GM18507 (cell line): Measurements from ENCODE around the gene RSPH9.
"Not testable (repeated sequence)": the region's sequence is repeated elsewhere in the genome, so short reads cannot be mapped to it uniquely, and the experiment has no call there.

Experiments
- DNase-seq: peaks from one replicate; pipeline ENCODE4 v3.0.0; 2011; ENCODE audit warnings: low read depth; ENCODE audit not compliant: insufficient read length; ENCODE audit errors: extremely low spot score
- FAIRE-seq: peaks from 2 replicates; lab custom pipeline; 2011; peaks lifted over from hg19 to GRCh38; lab: Jason Lieb, UNC

RSPH9 gene

GRCh38 chr6:43628393-43629103 is 16.3 kb upstream of the RSPH9 start:
- DNase-seq (peak; percentile 18), FAIRE-seq (peak; percentile 53)

GRCh38 chr6:43629104-43629504 is 15.7 kb upstream of the RSPH9 start, which contains the start of gene GTPBP2:
TSS of gene GTPBP2 (minus strand) at chr6:43629264. CDS start at chr6:43629162, 102 bp downstream.
- DNase-seq (peak; percentile 87), FAIRE-seq (peak; percentile 91)

- FAIRE-seq, result peak; percentile 97
- DNase-seq, result peak; percentile 90
These were observed 15.1 kb upstream of the RSPH9 start for GRCh38 chr6:43629505-43630300.

- DNase-seq (no peak), FAIRE-seq (no peak)
These were observed 13.7 kb upstream of the RSPH9 start for GRCh38 chr6:43630980-43631619.

GRCh38 chr6:43633002-43633401 is 11.8 kb upstream of the RSPH9 start:
- FAIRE-seq, DNase-seq: not testable (repeated sequence)

GRCh38 chr6:43634702-43635303 is 10.0 kb upstream of the RSPH9 start:
- no peak for DNase-seq
- FAIRE-seq, result no peak

- DNase-seq, result peak; percentile 71
These were observed 9.2 kb upstream of the RSPH9 start, which contains the start of gene MAD2L1BP for GRCh38 chr6:43635387-43636307. TSS of gene MAD2L1BP (plus strand) at chr6:43635840. CDS start at chr6:43635876, 36 bp downstream.

GRCh38 chr6:43636308-43636659 is 8.6 kb upstream of the RSPH9 start:
- no peak for DNase-seq

More at GRCh38 chr6:43635387-43636307, 9.2 kb upstream of the RSPH9 start, which contains the start of gene MAD2L1BP:
- FAIRE-seq, result peak; percentile 81

GRCh38 chr6:43639984-43640800 is 4.6 kb upstream of the RSPH9 start:
- FAIRE-seq (no peak), DNase-seq (no peak)

More at GRCh38 chr6:43636308-43636659, 8.6 kb upstream of the RSPH9 start:
- FAIRE-seq, result no peak

GRCh38 chr6:43645613-43645964 is 753 bp downstream of the RSPH9 start:
- DNase-seq, result no peak
- no peak for FAIRE-seq

GRCh38 chr6:43647613-43648012 is 2.8 kb downstream of the RSPH9 start:
- DNase-seq (no peak), FAIRE-seq (no peak)

GRCh38 chr6:43648248-43648647 is 3.4 kb downstream of the RSPH9 start:
- no peak for FAIRE-seq
- DNase-seq, result no peak

GRCh38 chr6:43652822-43653221 is 8.0 kb downstream of the RSPH9 start:
- FAIRE-seq, DNase-seq: not testable (repeated sequence)

- DNase-seq (no peak), FAIRE-seq (no peak)
These were observed 12.5 kb downstream of the RSPH9 start for GRCh38 chr6:43657221-43657802.

GRCh38 chr6:43658161-43658560 is 13.3 kb downstream of the RSPH9 start:
- FAIRE-seq (no peak), DNase-seq (no peak)

- FAIRE-seq, DNase-seq: not testable (repeated sequence)
These were observed 18.1 kb downstream of the RSPH9 start for GRCh38 chr6:43662948-43663347.

GRCh38 chr6:43665376-43665775 is 20.5 kb downstream of the RSPH9 start:
- FAIRE-seq (no peak), DNase-seq (no peak)
